Measurements from ENCODE around the gene ABCB8.

Gene ABCB8

GRCh38 chr7:151085691-151086620, 57.7 kb downstream of the ABCB8 start, which contains the start of gene AGAP3 (continued):
- peak; percentile 72; the same call in 1 of the 2 replicates for TF ChIP-seq ZNF600 (tag by site-specific recombination; IDR thresholded peaks at IDR 0.05)
- TF ChIP-seq, protein P1, sequence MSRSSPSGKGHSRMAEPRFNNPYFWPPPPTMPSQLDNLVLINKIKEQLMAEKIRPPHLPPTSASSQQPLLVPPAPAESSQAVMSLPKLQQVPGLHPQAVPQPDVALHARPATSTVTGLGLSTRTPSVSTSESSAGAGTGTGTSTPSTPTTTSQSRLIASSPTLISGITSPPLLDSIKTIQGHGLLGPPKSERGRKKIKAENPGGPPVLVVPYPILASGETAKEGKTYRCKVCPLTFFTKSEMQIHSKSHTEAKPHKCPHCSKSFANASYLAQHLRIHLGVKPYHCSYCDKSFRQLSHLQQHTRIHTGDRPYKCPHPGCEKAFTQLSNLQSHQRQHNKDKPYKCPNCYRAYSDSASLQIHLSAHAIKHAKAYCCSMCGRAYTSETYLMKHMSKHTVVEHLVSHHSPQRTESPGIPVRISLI (tag by site-specific recombination; IDR thresholded peaks at IDR 0.05), result no peak
- TF ChIP-seq ZNF391 (tag by site-specific recombination; IDR thresholded peaks at IDR 0.05; ENCODE audit: borderline replicate concordance, low read depth), result no peak
- no peak for TF ChIP-seq ZNF138 (tag by site-specific recombination; IDR thresholded peaks at IDR 0.05; ENCODE audit: borderline replicate concordance)
- no peak for TF ChIP-seq ZBTB49 (tag by site-specific recombination; IDR thresholded peaks at IDR 0.05; ENCODE audit: low read depth)
- TF ChIP-seq ZNF335 (tag by site-specific recombination; conservative IDR thresholded peaks at IDR 0.05), result peak; percentile 82
- TF ChIP-seq OVOL3 (tag by site-specific recombination; IDR thresholded peaks at IDR 0.05), result no peak
- peak; percentile 24; the same call in 1 of the 2 replicates for TF ChIP-seq ZBTB11 (tag by site-specific recombination; conservative IDR thresholded peaks at IDR 0.05; ENCODE audit: low read depth)
- TF ChIP-seq, protein P2, sequence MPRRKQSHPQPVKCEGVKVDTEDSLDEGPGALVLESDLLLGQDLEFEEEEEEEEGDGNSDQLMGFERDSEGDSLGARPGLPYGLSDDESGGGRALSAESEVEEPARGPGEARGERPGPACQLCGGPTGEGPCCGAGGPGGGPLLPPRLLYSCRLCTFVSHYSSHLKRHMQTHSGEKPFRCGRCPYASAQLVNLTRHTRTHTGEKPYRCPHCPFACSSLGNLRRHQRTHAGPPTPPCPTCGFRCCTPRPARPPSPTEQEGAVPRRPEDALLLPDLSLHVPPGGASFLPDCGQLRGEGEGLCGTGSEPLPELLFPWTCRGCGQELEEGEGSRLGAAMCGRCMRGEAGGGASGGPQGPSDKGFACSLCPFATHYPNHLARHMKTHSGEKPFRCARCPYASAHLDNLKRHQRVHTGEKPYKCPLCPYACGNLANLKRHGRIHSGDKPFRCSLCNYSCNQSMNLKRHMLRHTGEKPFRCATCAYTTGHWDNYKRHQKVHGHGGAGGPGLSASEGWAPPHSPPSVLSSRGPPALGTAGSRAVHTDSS (tag by site-specific recombination; IDR thresholded peaks at IDR 0.05), result peak; percentile 66
- no peak for TF ChIP-seq ZNF529 (tag by site-specific recombination; IDR thresholded peaks at IDR 0.05; ENCODE audit: insufficient replicate concordance)
- TF ChIP-seq, protein P3, sequence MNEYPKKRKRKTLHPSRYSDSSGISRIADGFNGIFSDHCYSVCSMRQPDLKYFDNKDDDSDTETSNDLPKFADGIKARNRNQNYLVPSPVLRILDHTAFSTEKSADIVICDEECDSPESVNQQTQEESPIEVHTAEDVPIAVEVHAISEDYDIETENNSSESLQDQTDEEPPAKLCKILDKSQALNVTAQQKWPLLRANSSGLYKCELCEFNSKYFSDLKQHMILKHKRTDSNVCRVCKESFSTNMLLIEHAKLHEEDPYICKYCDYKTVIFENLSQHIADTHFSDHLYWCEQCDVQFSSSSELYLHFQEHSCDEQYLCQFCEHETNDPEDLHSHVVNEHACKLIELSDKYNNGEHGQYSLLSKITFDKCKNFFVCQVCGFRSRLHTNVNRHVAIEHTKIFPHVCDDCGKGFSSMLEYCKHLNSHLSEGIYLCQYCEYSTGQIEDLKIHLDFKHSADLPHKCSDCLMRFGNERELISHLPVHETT (tag by site-specific recombination; IDR thresholded peaks at IDR 0.05), result no peak
- no peak for TF ChIP-seq ZNF596 (tag by site-specific recombination; IDR thresholded peaks at IDR 0.05)
- TF ChIP-seq ZNF239 (tag by site-specific recombination; IDR thresholded peaks at IDR 0.05), result no peak
- no peak for TF ChIP-seq ZNF530 (tag by site-specific recombination; IDR thresholded peaks at IDR 0.05; ENCODE audit: low read depth)
- no peak for TF ChIP-seq SCRT2 (tag by site-specific recombination; IDR thresholded peaks at IDR 0.05)
- TF ChIP-seq FEZF1 (tag by site-specific recombination; IDR thresholded peaks at IDR 0.05), result no peak
- no peak for TF ChIP-seq ZNF133 (tag by site-specific recombination; IDR thresholded peaks at IDR 0.05)
- peak; percentile 84 for TF ChIP-seq ZBTB17 (tag by site-specific recombination; IDR thresholded peaks at IDR 0.05)
- peak; percentile 75 for TF ChIP-seq KLF1 (tag by site-specific recombination; IDR thresholded peaks at IDR 0.05)
- peak; percentile 96 for TF ChIP-seq ZNF501 (tag by site-specific recombination; IDR thresholded peaks at IDR 0.05)
- TF ChIP-seq ZNF26 (tag by site-specific recombination; IDR thresholded peaks at IDR 0.05), result no peak
- no peak for TF ChIP-seq GLI2 (tag by site-specific recombination; IDR thresholded peaks at IDR 0.05; ENCODE audit: borderline replicate concordance, low read depth)
- TF ChIP-seq, protein P4, sequence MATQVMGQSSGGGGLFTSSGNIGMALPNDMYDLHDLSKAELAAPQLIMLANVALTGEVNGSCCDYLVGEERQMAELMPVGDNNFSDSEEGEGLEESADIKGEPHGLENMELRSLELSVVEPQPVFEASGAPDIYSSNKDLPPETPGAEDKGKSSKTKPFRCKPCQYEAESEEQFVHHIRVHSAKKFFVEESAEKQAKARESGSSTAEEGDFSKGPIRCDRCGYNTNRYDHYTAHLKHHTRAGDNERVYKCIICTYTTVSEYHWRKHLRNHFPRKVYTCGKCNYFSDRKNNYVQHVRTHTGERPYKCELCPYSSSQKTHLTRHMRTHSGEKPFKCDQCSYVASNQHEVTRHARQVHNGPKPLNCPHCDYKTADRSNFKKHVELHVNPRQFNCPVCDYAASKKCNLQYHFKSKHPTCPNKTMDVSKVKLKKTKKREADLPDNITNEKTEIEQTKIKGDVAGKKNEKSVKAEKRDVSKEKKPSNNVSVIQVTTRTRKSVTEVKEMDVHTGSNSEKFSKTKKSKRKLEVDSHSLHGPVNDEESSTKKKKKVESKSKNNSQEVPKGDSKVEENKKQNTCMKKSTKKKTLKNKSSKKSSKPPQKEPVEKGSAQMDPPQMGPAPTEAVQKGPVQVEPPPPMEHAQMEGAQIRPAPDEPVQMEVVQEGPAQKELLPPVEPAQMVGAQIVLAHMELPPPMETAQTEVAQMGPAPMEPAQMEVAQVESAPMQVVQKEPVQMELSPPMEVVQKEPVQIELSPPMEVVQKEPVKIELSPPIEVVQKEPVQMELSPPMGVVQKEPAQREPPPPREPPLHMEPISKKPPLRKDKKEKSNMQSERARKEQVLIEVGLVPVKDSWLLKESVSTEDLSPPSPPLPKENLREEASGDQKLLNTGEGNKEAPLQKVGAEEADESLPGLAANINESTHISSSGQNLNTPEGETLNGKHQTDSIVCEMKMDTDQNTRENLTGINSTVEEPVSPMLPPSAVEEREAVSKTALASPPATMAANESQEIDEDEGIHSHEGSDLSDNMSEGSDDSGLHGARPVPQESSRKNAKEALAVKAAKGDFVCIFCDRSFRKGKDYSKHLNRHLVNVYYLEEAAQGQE (tag by site-specific recombination; IDR thresholded peaks at IDR 0.05), result no peak; the same call in 1 of the 2 replicates

Data from HEK293 (cell line).